Left lung (tissue), 10 donors: ENCODE data around the gene CCDC174. TPM values are rescaled to one million over a fixed set of nuclear protein-coding genes. Genes with fewer than 3 reads are reported as not detected.

Experiments used
- ATAC-seq: fragments of 200-7000 bp; cut with Tn5 transposase; one replicate; pipeline ENCODE4 v1.9.1; 2020; ENCODE audit warnings: moderate library complexity
- DNase-seq, 4 donors: peaks; one replicate each; pipeline ENCODE4 v3.0.0-alpha.2; 2013 to 2020
- H3K27ac ChIP-seq, 2 donors: fragments of 200-600 bp; sonication (generic) in 1 of 2; one replicate each; pipeline versions ENCODE4 v1.5.0 to v1.8.0; 2020 to 2021
- H3K27me3 ChIP-seq, 2 donors: fragments of 200-600 bp; sonication (generic) in 1 of 2; one replicate each; pipeline versions ENCODE4 v1.5.0 to v1.8.0; 2020 to 2021
- H3K36me3 ChIP-seq, 2 donors: fragments of 200-600 bp; sonication (generic) in 1 of 2; one replicate each; pipeline versions ENCODE4 v1.5.0 to v1.8.0; 2020 to 2021
- H3K4me1 ChIP-seq, 2 donors: fragments of 200-600 bp; one replicate each; pipeline ENCODE4 v1.8.0; 2021
- H3K4me3 ChIP-seq, 2 donors: fragments of 200-600 bp; sonication (generic) in 1 of 2; one replicate each; pipeline versions ENCODE4 v1.5.0 to v1.8.0; 2020 to 2021; ENCODE audit warnings: mild to moderate bottlenecking in 1 of 2
- H3K9me3 ChIP-seq, 2 donors: fragments of 200-600 bp; sonication (generic) in 1 of 2; one replicate each; pipeline versions ENCODE4 v1.5.0 to v1.8.0; 2020 to 2021
- intact Hi-C, 2 donors: fragments of 100-400 bp; cut with DNase I; formaldehyde crosslinking; loops; one replicate each; pipeline versions ENCODE4 v1.11.2 to v1.14.2; 2022
- polyA plus RNA-seq, 6 donors: library from polyadenylated mRNA; unstranded; fragments of 120-200 nt; gene quantifications; one replicate each; pipeline ENCODE4 v1.2.1, GENCODE V29; 2013; ENCODE audit not compliant: insufficient read length in 6 of 6
- total RNA-seq, 2 donors: library from RNA; stranded (reverse); fragmentation: NEBNext Ultra II Directional; extraction: Animal tissue kit (Norgen Biotek cat#: 25700); gene quantifications; one replicate each; pipeline ENCODE4 v1.2.1, GENCODE V29; 2021
- TF ChIP-seq, protein P1 (sequence below), 2 donors: fragments of 200-600 bp; sonication (generic) in 1 of 2; IDR thresholded peaks; one replicate each; pipeline versions ENCODE4 v1.5.0 to v1.8.0; 2021; ENCODE audit warnings: antibody characterized with exemption in 2 of 2
- donor health status: DM: no; HTN: yes; CAD: no.
- donor health status: DM: no; HTN: no; CAD: no.

CCDC174 gene
- total and polyA plus RNA-seq, 8 donors, result 13.3 to 42.2 (median 34.2) TPM

DNA sequence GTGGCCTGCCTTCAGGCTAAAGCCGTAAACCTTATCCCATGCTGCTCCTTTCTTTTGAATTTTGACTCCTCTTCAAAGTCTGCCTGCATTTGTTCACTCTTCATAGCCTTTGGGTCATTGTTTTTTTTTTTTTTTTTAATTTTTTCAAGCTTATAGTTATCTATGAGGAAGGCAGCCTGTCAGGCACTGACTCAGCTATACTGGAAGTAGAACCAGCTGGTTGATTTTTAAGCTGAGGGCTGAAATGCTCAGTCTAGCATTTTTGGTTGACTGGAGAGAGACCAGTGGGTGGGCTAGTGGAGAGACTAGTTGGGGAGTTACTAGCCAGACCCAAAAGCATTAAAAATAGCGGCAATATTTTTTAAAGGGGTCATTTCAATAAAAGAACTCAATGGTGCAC, 67.4 kb downstream of the CCDC174 start:
- no peaks in the 10 kb centered on the region for H3K4me1 ChIP-seq
- DNase-seq, result no peak
- intact Hi-C loops, result no loop called here

DNA sequence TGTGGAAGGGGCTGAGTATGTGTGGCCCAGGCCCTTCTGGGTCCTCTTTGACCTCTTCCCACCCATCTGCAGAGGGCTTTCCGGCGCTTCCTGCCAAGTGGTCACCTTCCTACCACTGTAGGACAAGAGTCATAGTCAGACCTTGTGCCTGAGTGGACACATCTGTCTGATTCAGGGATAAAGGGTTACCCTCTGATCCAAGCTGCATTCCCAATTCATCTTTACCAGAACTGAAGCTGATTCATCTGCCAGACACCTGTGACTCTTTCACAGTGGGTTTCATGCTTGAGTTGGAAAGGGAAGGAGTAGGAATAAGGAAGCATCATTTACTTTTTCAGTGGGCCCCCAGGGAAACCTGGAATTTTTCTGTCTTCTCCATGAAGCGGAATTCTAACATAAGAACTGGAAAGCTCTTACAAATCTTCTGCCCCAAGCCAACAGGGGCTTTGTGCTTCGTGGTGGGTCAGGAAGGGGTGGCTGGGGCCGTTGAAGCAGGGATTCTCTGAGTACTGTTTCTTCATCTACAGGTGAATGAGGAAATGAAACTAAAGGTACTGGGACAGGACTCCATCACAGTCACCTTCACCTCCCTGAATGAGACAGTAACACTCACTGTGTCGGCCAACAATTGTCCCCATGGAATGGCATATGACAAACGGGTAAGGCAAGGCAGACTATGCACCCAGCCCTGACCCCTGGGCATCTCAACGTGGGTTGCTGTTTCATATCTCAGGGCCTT, 69.7 kb downstream of the CCDC174 start:
- TF ChIP-seq, protein P1, sequence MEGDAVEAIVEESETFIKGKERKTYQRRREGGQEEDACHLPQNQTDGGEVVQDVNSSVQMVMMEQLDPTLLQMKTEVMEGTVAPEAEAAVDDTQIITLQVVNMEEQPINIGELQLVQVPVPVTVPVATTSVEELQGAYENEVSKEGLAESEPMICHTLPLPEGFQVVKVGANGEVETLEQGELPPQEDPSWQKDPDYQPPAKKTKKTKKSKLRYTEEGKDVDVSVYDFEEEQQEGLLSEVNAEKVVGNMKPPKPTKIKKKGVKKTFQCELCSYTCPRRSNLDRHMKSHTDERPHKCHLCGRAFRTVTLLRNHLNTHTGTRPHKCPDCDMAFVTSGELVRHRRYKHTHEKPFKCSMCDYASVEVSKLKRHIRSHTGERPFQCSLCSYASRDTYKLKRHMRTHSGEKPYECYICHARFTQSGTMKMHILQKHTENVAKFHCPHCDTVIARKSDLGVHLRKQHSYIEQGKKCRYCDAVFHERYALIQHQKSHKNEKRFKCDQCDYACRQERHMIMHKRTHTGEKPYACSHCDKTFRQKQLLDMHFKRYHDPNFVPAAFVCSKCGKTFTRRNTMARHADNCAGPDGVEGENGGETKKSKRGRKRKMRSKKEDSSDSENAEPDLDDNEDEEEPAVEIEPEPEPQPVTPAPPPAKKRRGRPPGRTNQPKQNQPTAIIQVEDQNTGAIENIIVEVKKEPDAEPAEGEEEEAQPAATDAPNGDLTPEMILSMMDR (IDR thresholded peaks at IDR 0.05), result no peak
- DNase-seq, result no peak
- no peaks in the 10 kb centered on the region for H3K27me3 ChIP-seq
- intact Hi-C loops, result no loop called here
- no peak overlapping the region for H3K4me3 ChIP-seq
- H3K4me1 ChIP-seq, result no peaks in the 10 kb centered on the region
- H3K9me3 ChIP-seq, result no peaks in the 10 kb centered on the region
- no peak overlapping the region for H3K27ac ChIP-seq
- no peaks in the 10 kb centered on the region for H3K36me3 ChIP-seq
- ATAC-seq, result no peak

More for the DNA sequence above, 67.4 kb downstream of the CCDC174 start:
- H3K27ac ChIP-seq, result peak overlapping the region in 1 of 2 donors; percentile 10
- ATAC-seq, result peak; percentile 64
- H3K27me3 ChIP-seq, result no peaks in the 10 kb centered on the region
- TF ChIP-seq, protein P1 (IDR thresholded peaks at IDR 0.05), result no peak
- no peaks in the 10 kb centered on the region for H3K9me3 ChIP-seq
- no peaks in the 10 kb centered on the region for H3K36me3 ChIP-seq
- H3K4me3 ChIP-seq, result no peak overlapping the region

Other genes starting within 250 kb of the CCDC174 start
- gene SLC6A6, start 249.2 kb upstream of the CCDC174 start, total RNA-seq, result 100 to 1,000 TPM in 1 of 2 donors, 10 to 100 TPM in 1; 32.2 to 134 TPM
- 10 to 100 TPM; 14.0 to 20.8 (median 19.9) TPM for gene SLC6A6, start 249.2 kb upstream of the CCDC174 start, polyA plus RNA-seq
- gene GRIP2, start 111.4 kb upstream of the CCDC174 start, total RNA-seq, result 1 to 10 TPM; 1.3 to 1.9 TPM
- gene GRIP2, start 111.4 kb upstream of the CCDC174 start, polyA plus RNA-seq, result 1 to 10 TPM in 3 of 6 donors, under 1 TPM in 3; 0.31 to 1.4 (median 0.90) TPM
- gene C3orf20, start 23.4 kb downstream of the CCDC174 start, total RNA-seq, result under 1 TPM in 1 of 2 donors, not detected in 1; 0.26 TPM
- gene C3orf20, start 23.4 kb downstream of the CCDC174 start, polyA plus RNA-seq, result under 1 TPM; 0.06 to 0.31 (median 0.15) TPM
- gene FGD5, start 167.2 kb downstream of the CCDC174 start, total RNA-seq, result 10 to 100 TPM; 25.4 to 48.7 TPM
- 10 to 100 TPM; 39.8 to 49.4 (median 41.7) TPM for gene FGD5, start 167.2 kb downstream of the CCDC174 start, polyA plus RNA-seq